Testis (tissue), 3 donors: ENCODE data around the gene NCKAP5. TPM values are rescaled to one million over a fixed set of nuclear protein-coding genes. Genes with fewer than 3 reads are reported as not detected.

ENCODE experiments used
- DNase-seq: peaks from one replicate; pipeline ENCODE4 v3.0.0-alpha.2; 2019
- H3K27ac ChIP-seq, 2 donors: fragments of 200-600 bp; sonication (generic); one replicate each; pipeline ENCODE4 v1.5.1; 2019
- H3K27me3 ChIP-seq: fragments of 200-600 bp; sonication (generic); one replicate; pipeline ENCODE4 v1.5.1; 2019
- H3K36me3 ChIP-seq: fragments of 200-600 bp; sonication (generic); one replicate; pipeline ENCODE4 v1.5.1; 2017; ENCODE audit warnings: low read depth; ENCODE audit errors: missing control alignments
- H3K4me1 ChIP-seq: fragments of 200-600 bp; sonication (generic); one replicate; pipeline ENCODE4 v1.5.1; 2019
- H3K4me3 ChIP-seq, 2 donors: fragments of 200-600 bp; sonication (generic); one replicate each; pipeline ENCODE4 v1.5.1; 2017 to 2019
- H3K9me3 ChIP-seq: fragments of 200-600 bp; sonication (generic); one replicate; pipeline ENCODE4 v1.5.1; 2017
- POLR2A ChIP-seq: fragments of 450-650 bp; IDR thresholded peaks from one replicate; pipeline ENCODE4 v1.6.1; 2017; ENCODE audit warnings: antibody characterized with exemption, mild to moderate bottlenecking, moderate library complexity
- WGBS, 2 donors: methylation state at CpG; one replicate each; pipeline ENCODE4 v1.1.5; 2018; 5-methylcytosine and 5-hydroxymethylcytosine counted together
- intact Hi-C: fragments of 100-400 bp; cut with DNase I; formaldehyde crosslinking; loops from one replicate; pipeline ENCODE4 v1.15.1; 2023; ENCODE audit warnings: low total_unique reads
- polyA plus RNA-seq: library from polyadenylated mRNA; stranded (reverse); fragments of 350-450 nt; fragmentation: Illumina TruSeq; extraction: RNeasy Lipid Tissue Mini Kit (QIAGEN cat#74804); gene quantifications from one replicate; pipeline ENCODE4 v1.2.3, GENCODE V29; 2014; ENCODE audit warnings: low read depth, low replicate concordance; ENCODE audit not compliant: insufficient read depth
- total RNA-seq, 2 donors: library from RNA; depleted of rRNA; stranded (reverse); fragments of >200 nt; gene quantifications; one replicate each; pipeline ENCODE4 v1.2.3, GENCODE V29; 2016
- TF ChIP-seq, protein P1 (sequence below), 3 experiments: fragments of 450-650 bp in 2 of 3; fragments of 200-600 bp in 1 of 3; sonication (generic) in 1 of 3; IDR thresholded peaks; one replicate each; pipeline ENCODE4 v1.5.1; 2016 to 2019; ENCODE audit warnings: antibody characterized with exemption in 3 of 3, mild to moderate bottlenecking in 2 of 3, moderate library complexity in 1 of 3

Gene NCKAP5
- total and polyA plus RNA-seq, 3 donors from 2014 or later = 3.0 to 7.6 (median 6.3) TPM

DNA sequence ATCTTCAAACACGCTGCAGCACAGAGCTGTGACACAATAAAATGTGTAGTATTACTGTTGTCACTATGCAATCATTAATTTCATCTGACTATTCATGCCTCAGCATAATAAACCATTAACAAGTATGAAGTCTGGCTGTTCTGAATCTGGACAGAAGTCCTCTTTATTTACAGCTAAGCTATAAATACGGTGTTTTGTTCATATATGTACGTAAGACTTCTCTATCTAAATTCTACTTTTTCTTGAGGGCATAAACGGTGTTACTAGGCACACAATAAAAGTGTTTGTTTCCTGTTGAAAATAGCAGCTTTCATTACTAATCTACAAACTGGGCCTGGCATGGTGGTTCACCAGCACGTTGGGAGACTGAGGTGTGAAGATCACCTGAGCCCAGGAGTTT is 443.8 kb downstream of the NCKAP5 start:
- no peak overlapping the region for H3K4me3 ChIP-seq
- H3K27me3 ChIP-seq = no peaks in the 10 kb centered on the region
- no peak overlapping the region for H3K27ac ChIP-seq
- TF ChIP-seq, protein P1, sequence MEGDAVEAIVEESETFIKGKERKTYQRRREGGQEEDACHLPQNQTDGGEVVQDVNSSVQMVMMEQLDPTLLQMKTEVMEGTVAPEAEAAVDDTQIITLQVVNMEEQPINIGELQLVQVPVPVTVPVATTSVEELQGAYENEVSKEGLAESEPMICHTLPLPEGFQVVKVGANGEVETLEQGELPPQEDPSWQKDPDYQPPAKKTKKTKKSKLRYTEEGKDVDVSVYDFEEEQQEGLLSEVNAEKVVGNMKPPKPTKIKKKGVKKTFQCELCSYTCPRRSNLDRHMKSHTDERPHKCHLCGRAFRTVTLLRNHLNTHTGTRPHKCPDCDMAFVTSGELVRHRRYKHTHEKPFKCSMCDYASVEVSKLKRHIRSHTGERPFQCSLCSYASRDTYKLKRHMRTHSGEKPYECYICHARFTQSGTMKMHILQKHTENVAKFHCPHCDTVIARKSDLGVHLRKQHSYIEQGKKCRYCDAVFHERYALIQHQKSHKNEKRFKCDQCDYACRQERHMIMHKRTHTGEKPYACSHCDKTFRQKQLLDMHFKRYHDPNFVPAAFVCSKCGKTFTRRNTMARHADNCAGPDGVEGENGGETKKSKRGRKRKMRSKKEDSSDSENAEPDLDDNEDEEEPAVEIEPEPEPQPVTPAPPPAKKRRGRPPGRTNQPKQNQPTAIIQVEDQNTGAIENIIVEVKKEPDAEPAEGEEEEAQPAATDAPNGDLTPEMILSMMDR (IDR thresholded peaks at IDR 0.05) = no peak
- no peak for TF ChIP-seq POLR2A
- no peaks in the 10 kb centered on the region for H3K4me1 ChIP-seq
- no peaks in the 10 kb centered on the region for H3K36me3 ChIP-seq
- no peaks in the 10 kb centered on the region for H3K9me3 ChIP-seq
- no peak for DNase-seq
- 84 to 86% methylated on average over 5 of the region's 5 CpGs for whole genome bisulfite sequencing, 2 donors
- intact Hi-C loops = no loop called here

DNA sequence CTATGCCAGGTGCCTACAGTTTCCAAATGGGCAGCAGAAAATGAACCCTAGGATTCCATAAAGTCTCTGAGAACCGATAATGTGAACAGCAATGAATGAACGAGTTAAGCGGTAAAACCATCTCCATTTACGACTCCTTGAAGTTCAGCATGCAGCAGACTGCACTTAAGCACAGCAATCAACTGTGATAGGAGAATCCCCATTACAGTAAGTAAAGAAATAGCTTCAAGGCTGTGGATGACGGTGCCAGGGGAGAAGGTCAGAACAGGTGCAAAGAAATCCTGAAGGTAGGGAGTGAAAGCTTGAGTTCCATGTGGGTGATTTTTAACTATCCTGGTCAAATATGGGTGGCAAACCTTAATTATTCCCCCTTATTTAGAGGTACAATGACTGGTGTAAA is 444.4 kb downstream of the NCKAP5 start:
- H3K36me3 ChIP-seq = no peaks in the 10 kb centered on the region
- no peaks in the 10 kb centered on the region for H3K4me1 ChIP-seq
- H3K27ac ChIP-seq = no peak overlapping the region
- no peaks in the 10 kb centered on the region for H3K27me3 ChIP-seq
- no peak for TF ChIP-seq POLR2A
- TF ChIP-seq, protein P1 (IDR thresholded peaks at IDR 0.05) = no peak
- WGBS, 2 donors = 85 to 86% methylated on average over 5 of the region's 5 CpGs
- intact Hi-C loops = no loop called here
- no peak for DNase-seq
- no peak overlapping the region for H3K4me3 ChIP-seq
- H3K9me3 ChIP-seq = no peaks in the 10 kb centered on the region

DNA sequence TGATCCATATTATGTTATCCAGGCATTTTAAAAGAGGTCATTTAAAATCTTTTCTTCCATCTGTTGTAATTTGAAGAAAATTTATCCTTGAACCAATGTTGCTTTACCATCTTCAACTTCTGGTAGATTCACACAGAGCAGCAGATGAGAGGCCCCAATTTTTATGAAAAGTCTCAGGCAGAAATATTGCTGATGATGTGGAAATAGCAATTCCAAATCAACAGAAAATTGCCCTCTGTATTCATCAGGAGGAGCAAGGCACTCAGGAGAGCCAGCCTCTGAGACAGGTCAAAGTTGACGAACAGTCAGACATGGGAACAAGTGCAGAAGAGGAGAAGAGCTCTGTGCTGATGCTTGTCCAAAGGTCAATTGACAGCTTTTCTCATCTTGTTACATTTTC is 444.9 kb downstream of the NCKAP5 start:
- H3K27me3 ChIP-seq = no peaks in the 10 kb centered on the region
- no peaks in the 10 kb centered on the region for H3K36me3 ChIP-seq
- intact Hi-C loops = no loop called here
- TF ChIP-seq, protein P1 (IDR thresholded peaks at IDR 0.05) = no peak
- TF ChIP-seq POLR2A = no peak
- no peak overlapping the region for H3K27ac ChIP-seq
- no peaks in the 10 kb centered on the region for H3K4me1 ChIP-seq
- 91 to 95% methylated on average over 1 of the region's 1 CpG for WGBS, 2 donors
- no peaks in the 10 kb centered on the region for H3K9me3 ChIP-seq
- no peak overlapping the region for H3K4me3 ChIP-seq
- DNase-seq = no peak

DNA sequence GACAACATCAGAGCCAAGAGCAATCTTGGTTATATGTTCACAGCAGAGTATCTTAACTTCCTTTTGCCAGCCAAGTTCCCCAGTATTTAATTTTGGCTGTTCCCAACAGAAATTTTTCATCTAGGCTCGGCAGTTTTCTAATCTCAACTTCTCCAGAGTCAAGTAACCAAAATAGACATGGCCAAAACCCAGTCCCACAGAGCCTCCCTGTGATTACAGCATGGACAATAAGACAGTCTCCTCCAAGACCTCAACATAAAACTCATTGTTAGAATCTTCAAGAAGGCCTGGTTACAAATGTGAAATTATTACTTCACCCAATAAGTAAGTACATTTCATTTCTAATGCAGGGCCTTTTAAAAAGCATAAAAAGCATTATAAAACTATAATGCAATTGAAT is 445.7 kb downstream of the NCKAP5 start:
- 16 to 35% methylated on average over 1 of the region's 1 CpG for WGBS, 2 donors
- no peaks in the 10 kb centered on the region for H3K36me3 ChIP-seq
- H3K4me3 ChIP-seq = no peak overlapping the region
- H3K4me1 ChIP-seq = no peaks in the 10 kb centered on the region
- intact Hi-C loops = no loop called here
- H3K27ac ChIP-seq = no peak overlapping the region
- DNase-seq = no peak
- no peak for TF ChIP-seq POLR2A
- TF ChIP-seq, protein P1 (IDR thresholded peaks at IDR 0.05) = no peak
- H3K27me3 ChIP-seq = no peaks in the 10 kb centered on the region
- H3K9me3 ChIP-seq = no peaks in the 10 kb centered on the region

DNA sequence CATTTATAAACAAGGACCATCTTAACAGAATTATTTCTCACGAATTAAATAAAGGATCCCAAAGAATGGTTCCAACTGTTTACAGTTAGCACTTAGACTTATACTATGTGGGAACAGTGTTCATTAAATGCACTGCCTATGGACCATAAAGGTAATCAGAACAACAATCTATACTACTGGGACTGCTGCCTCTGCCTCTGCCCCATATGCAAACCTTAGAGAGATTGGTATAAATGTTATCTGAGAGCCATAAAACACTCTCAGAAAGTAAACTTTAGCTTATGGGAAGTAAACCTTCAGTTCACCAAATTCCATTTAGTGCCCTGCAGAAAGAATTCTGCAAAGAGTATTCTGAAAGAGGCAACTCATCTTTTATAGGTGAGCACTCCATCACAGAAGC is 448.0 kb downstream of the NCKAP5 start:
- intact Hi-C loops = no loop called here
- H3K36me3 ChIP-seq = no peaks in the 10 kb centered on the region
- 74 to 97% methylated on average over 1 of the region's 1 CpG for WGBS, 2 donors
- TF ChIP-seq POLR2A = no peak
- TF ChIP-seq, protein P1 (IDR thresholded peaks at IDR 0.05) = no peak
- no peak overlapping the region for H3K4me3 ChIP-seq
- no peaks in the 10 kb centered on the region for H3K27me3 ChIP-seq
- H3K4me1 ChIP-seq = no peaks in the 10 kb centered on the region
- no peaks in the 10 kb centered on the region for H3K9me3 ChIP-seq
- no peak for DNase-seq
- no peak overlapping the region for H3K27ac ChIP-seq
